OCI-LY1 (cell line): Measurements from ENCODE around the gene FCRLA.
A peak's percentile ranks its signal among the peaks of the same experiment; 100 is the strongest.

Experiments
- H2AFZ ChIP-seq: fragments of 200-600 bp; sonication (generic), shearing (Covaris generic); 2 replicates; pipeline ENCODE4 v1.6.0; 2014; ENCODE audit warnings: antibody characterized with exemption, mild to moderate bottlenecking, low read length
- H3F3A ChIP-seq: fragments of 200-600 bp; sonication (generic), shearing (Covaris generic); 2 replicates; pipeline ENCODE4 v1.6.0; 2014; ENCODE audit warnings: mild to moderate bottlenecking, antibody characterized with exemption, low read length, moderate library complexity; ENCODE audit not compliant: insufficient read depth
- H3K27ac ChIP-seq: fragments of 200-600 bp; sonication (generic); 2 replicates; pipeline ENCODE4 v1.5.1; 2014; ENCODE audit warnings: low read length, mixed run types, mild to moderate bottlenecking, low read depth; ENCODE audit not compliant: poor library complexity, severe bottlenecking
- H3K27me3 ChIP-seq: fragments of 200-600 bp; sonication (generic); 2 replicates; pipeline ENCODE4 v1.6.0; 2014; ENCODE audit warnings: antibody characterized with exemption, mild to moderate bottlenecking, low read length, moderate library complexity; ENCODE audit not compliant: insufficient read depth
- H3K36me3 ChIP-seq: fragments of 200-600 bp; sonication (generic); 2 replicates; pipeline ENCODE4 v1.6.1; 2014; ENCODE audit warnings: mild to moderate bottlenecking, antibody characterized with exemption, low read length, moderate library complexity, mixed read lengths; ENCODE audit not compliant: insufficient read depth
- H3K4me1 ChIP-seq: fragments of 200-600 bp; sonication (generic); 2 replicates; pipeline ENCODE4 v1.5.1; 2014; ENCODE audit warnings: mild to moderate bottlenecking, low read length, moderate library complexity; ENCODE audit not compliant: insufficient read depth, severe bottlenecking
- H3K4me2 ChIP-seq: fragments of 200-600 bp; sonication (generic), shearing (Covaris generic); 2 replicates; pipeline ENCODE4 v1.6.1; 2014; ENCODE audit warnings: low read length
- H3K4me3 ChIP-seq: fragments of 200-600 bp; sonication (generic); 2 replicates; pipeline ENCODE4 v1.5.1; 2014; ENCODE audit warnings: low read length, low read depth, mild to moderate bottlenecking, mixed read lengths; ENCODE audit not compliant: poor library complexity, severe bottlenecking
- H3K79me2 ChIP-seq: fragments of 200-600 bp; shearing (Covaris generic); 2 replicates; pipeline ENCODE4 v1.6.1; 2016; ENCODE audit warnings: mixed run types, low read length, mixed read lengths; ENCODE audit not compliant: insufficient read depth
- H3K9ac ChIP-seq: fragments of 200-600 bp; sonication (generic), shearing (Covaris generic); 2 replicates; pipeline ENCODE4 v1.6.1; 2014; ENCODE audit warnings: mild to moderate bottlenecking, low read length, mixed read lengths
- H3K9me2 ChIP-seq: fragments of 200-600 bp; sonication (generic), shearing (Covaris generic); 2 replicates; pipeline ENCODE4 v1.6.1; 2014; ENCODE audit warnings: low read depth, mild to moderate bottlenecking, low read length, mixed read lengths
- H3K9me3 ChIP-seq: fragments of 200-600 bp; shearing (Covaris generic); 2 replicates; pipeline ENCODE4 v1.6.1; 2014; ENCODE audit warnings: low read length, mixed read lengths
- H4K20me1 ChIP-seq: fragments of 200-600 bp; sonication (generic), shearing (Covaris generic); 2 replicates; pipeline ENCODE4 v1.6.0; 2016; ENCODE audit warnings: mild to moderate bottlenecking, low read length; ENCODE audit not compliant: insufficient read depth
- EZH2 ChIP-seq: fragments of 200-600 bp; sonication (generic), shearing (Covaris generic); IDR thresholded peaks from 2 replicates; pipeline ENCODE4 v1.8.0; 2017; ENCODE audit warnings: borderline replicate concordance, mixed run types, mild to moderate bottlenecking, antibody characterized with exemption, low read length, moderate library complexity, mixed read lengths
- TF ChIP-seq, protein P1 (sequence below): fragments of 200-600 bp; sonication (generic), shearing (Covaris generic); IDR thresholded peaks from 2 replicates; pipeline ENCODE4 v1.5.1; 2017; ENCODE audit warnings: mild to moderate bottlenecking, antibody characterized with exemption, low read length, moderate library complexity, mixed read lengths

The FCRLA gene

DNA sequence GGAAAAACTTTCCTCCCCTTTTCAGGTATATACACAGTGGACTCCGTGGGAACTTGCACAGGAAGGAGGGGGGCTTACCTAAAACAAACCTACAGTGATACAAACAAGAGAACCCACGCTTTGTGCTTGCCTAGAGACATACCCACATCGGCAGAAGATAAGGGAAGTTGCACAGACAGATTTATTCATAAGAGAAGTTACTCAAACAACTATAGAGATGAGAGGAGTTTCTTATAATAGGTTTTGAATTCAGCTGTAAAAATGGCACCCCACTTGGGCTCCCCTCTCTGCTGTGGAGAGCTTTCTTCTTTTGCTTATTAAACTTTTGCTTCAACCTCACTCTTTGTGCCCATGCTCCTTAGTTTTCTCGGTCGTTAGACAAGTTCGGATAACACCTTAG is 40.8 kb downstream of the FCRLA start:
- no peak for TF ChIP-seq EZH2
- TF ChIP-seq, protein P1, sequence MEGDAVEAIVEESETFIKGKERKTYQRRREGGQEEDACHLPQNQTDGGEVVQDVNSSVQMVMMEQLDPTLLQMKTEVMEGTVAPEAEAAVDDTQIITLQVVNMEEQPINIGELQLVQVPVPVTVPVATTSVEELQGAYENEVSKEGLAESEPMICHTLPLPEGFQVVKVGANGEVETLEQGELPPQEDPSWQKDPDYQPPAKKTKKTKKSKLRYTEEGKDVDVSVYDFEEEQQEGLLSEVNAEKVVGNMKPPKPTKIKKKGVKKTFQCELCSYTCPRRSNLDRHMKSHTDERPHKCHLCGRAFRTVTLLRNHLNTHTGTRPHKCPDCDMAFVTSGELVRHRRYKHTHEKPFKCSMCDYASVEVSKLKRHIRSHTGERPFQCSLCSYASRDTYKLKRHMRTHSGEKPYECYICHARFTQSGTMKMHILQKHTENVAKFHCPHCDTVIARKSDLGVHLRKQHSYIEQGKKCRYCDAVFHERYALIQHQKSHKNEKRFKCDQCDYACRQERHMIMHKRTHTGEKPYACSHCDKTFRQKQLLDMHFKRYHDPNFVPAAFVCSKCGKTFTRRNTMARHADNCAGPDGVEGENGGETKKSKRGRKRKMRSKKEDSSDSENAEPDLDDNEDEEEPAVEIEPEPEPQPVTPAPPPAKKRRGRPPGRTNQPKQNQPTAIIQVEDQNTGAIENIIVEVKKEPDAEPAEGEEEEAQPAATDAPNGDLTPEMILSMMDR = no peak
- Histone ChIP-seq H3F3A (no peaks in the 10 kb centered on the region), H3K9me3 (no peaks in the 10 kb centered on the region), H3K79me2 (peaks cover 6% of the 10 kb centered on the region; the same call in 1 of the 2 replicates), H3K4me1 (peaks cover 33% of the 10 kb centered on the region), H2AFZ (no peak overlapping the region), H3K4me2 (peak overlapping the region; percentile 51; the same call in 1 of the 2 replicates), H3K9ac (no peak overlapping the region; the same call in 1 of the 2 replicates), H3K4me3 (no peak overlapping the region), H3K27me3 (no peaks in the 10 kb centered on the region; the same call in 1 of the 2 replicates), H4K20me1 (no peaks in the 10 kb centered on the region), H3K27ac (no peak overlapping the region), H3K36me3 (peaks cover 12% of the 10 kb centered on the region), H3K9me2 (no peaks in the 10 kb centered on the region)

DNA sequence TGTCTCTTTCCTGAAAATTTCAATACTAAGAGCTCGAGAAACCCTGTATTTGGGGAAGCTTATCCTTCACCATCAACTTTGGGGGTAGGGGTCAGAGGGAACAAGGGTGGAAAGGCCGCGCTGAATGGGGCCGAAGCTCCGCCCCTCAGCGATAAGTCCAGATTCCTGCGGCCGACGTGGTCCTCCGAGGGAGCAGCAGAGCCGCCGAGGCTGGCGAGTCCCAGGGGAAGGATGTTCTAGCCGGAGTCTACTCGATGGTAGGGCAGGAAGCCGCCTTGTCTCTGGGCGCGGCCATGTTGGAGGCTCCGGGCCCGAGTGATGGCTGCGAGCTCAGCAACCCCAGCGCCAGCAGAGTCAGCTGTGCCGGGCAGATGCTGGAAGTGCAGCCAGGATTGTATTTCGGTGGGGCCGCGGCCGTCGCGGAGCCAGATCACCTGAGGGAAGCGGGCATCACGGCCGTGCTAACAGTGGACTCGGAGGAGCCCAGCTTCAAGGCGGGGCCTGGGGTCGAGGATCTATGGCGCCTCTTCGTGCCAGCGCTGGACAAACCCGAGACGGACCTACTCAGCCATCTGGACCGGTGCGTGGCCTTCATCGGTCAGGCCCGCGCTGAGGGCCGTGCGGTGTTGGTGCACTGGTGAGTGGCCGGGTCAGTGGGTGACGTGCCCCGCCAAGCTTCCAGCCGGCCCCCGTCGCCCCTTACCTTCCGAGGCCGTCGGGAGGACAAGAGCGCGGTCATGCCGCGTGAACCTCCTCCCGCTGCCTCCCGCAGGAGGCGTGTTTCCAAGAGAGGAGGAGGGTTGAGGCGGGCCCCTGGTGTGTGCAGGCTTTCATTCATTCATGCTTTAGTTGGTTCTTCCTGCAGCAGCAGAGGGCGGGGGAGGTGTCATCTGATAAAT is 42.7 kb downstream of the FCRLA start, which contains the start of gene DUSP12:
TSS of gene DUSP12 (plus strand) at position 278 of the 899 bp plus-strand sequence. CDS start at position 294, 16 bp downstream.
- Histone ChIP-seq H3K27ac (peak within 1 kb of the TSS; percentile 72), H4K20me1 (no peaks in the 10 kb centered on the region), H3K4me3 (peak within 1 kb of the TSS; percentile 91), H3K36me3 (peaks cover 32% of the 10 kb centered on the region), H3K4me2 (peak within 1 kb of the TSS; percentile 81), H3K9me2 (no peaks in the 10 kb centered on the region), H3K4me1 (peaks cover 33% of the 10 kb centered on the region), H3K79me2 (peaks cover 6% of the 10 kb centered on the region; the same call in 1 of the 2 replicates), H3K9me3 (no peaks in the 10 kb centered on the region), H3F3A (no peaks in the 10 kb centered on the region), H2AFZ (peak within 1 kb of the TSS; percentile 61; the same call in 1 of the 2 replicates), H3K9ac (peak within 1 kb of the TSS; percentile 78), H3K27me3 (no peaks in the 10 kb centered on the region)
- TF ChIP-seq EZH2 = no peak
- TF ChIP-seq, protein P1 = peak; percentile 51

DNA sequence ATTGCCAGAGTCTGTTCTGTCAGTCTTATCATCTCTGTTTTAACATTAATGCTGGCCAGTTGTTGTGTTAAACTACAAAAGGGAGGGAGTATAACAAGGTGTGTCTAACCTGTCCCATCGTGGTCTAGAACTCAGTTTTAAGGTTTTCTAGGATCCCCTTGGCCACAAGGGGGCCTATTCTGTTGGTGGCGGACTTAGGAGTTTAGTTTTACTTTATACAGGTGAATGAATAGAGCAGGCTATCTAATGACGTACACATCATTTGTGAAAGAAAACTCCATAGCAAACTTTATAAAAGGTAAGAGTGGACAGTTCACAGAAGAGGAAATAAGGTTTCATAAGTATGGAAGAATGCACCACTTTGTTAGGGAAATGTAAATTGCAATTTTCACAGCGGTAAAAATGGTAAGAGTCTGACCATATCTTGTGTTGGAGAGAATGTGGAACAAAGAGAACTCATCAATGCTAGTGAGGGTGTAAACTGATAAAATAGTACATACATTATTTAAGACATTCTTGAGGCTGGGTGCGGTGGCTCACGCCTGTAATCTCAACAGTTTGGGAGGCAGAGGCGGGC is 56.6 kb downstream of the FCRLA start:
- Histone ChIP-seq H3K79me2 (peaks cover 12% of the 10 kb centered on the region), H2AFZ (no peak overlapping the region), H3F3A (no peaks in the 10 kb centered on the region), H3K36me3 (peaks cover 2% of the 10 kb centered on the region), H4K20me1 (no peaks in the 10 kb centered on the region), H3K27ac (peak overlapping the region; percentile 66), H3K4me1 (peaks cover 29% of the 10 kb centered on the region), H3K9me2 (no peaks in the 10 kb centered on the region), H3K4me2 (peak overlapping the region; percentile 70), H3K4me3 (peak overlapping the region; percentile 46), H3K27me3 (no peaks in the 10 kb centered on the region), H3K9me3 (no peaks in the 10 kb centered on the region), H3K9ac (no peak overlapping the region; the same call in 1 of the 2 replicates)
- TF ChIP-seq, protein P1 = peak; percentile 91
- no peak for TF ChIP-seq EZH2
